HepG2 (cell line): ENCODE results near the gene BCL11B. TPM values are rescaled to one million over a fixed set of nuclear protein-coding genes. Genes with fewer than 3 reads are reported as not detected.

ENCODE experiments used
- ATAC-seq: fragments of 200-7000 bp; cut with Tn5 transposase; 3 replicates; pipeline ENCODE4 v1.9.1; 2020; ENCODE audit warnings: mild to moderate bottlenecking, moderate library complexity
- BruUV-seq: library from RNA; stranded (reverse); fragments of 400-500 nt; replicated peaks from 2 replicates; lab custom pipeline; 2021; lab: Mats Ljungman, UMichigan
- CTCF ChIA-PET: fragments of 300-600 bp; formaldehyde crosslinking; extraction: SDS; loops from one replicate; lab custom pipeline; 2021; ENCODE audit warnings: low total read pairs, inconsistent platforms, low intra/inter-chr PET ratio; lab: Yijun Ruan, JAX
- POLR2A ChIA-PET: fragments of 350-600 bp; sonication (Branson Sonifier 250); formaldehyde crosslinking; loops from one replicate; lab custom pipeline; 2020; ENCODE audit warnings: antibody characterized with exemption, inconsistent platforms; lab: Yijun Ruan, JAX
- DNase-seq: peaks from one replicate; pipeline ENCODE4 v3.0.0-alpha.2; 2015; ENCODE audit warnings: low spot score
- FAIRE-seq: peaks from 3 replicates; lab custom pipeline; 2011; peaks lifted over from hg19 to GRCh38; lab: Jason Lieb, UNC
- H2AFZ ChIP-seq: one replicate; pipeline ENCODE4 v1.6.1; 2011; ENCODE audit warnings: low read length, inconsistent platforms
- H3K27ac ChIP-seq: fragments of 300-600 bp; 3 replicates; pipeline ENCODE4 v1.8.0; 2011; ENCODE audit warnings: mixed run types, mild to moderate bottlenecking, mixed read lengths, low read length, inconsistent platforms; ENCODE audit not compliant: insufficient read depth; ENCODE audit errors: extremely low read length
- H3K27me3 ChIP-seq, 2 experiments: fragments of 200-600 bp in 1 of 2; 2 replicates in 1 of 2; 3 replicates in 1 of 2; pipeline versions ENCODE4 v1.6.0 to v1.8.0; 2011; ENCODE audit warnings: low read length in 2 of 2, mild to moderate bottlenecking in 2 of 2, moderate library complexity in 2 of 2, inconsistent platforms in 1 of 2; ENCODE audit not compliant: insufficient read depth in 2 of 2, control insufficient read depth in 1 of 2
- H3K36me3 ChIP-seq, 2 experiments: fragments of 200-600 bp in 1 of 2; replicated peaks in 1 of 2; 2 replicates in 1 of 2; 3 replicates in 1 of 2; pipeline versions ENCODE4 v1.5.1 to v1.8.0; 2011; ENCODE audit warnings: low read length in 2 of 2, inconsistent platforms in 1 of 2; ENCODE audit not compliant: insufficient read depth in 2 of 2, control insufficient read depth in 1 of 2
- H3K4me1 ChIP-seq: 2 replicates; pipeline ENCODE4 v1.5.1; 2012; ENCODE audit warnings: low read length, inconsistent platforms; ENCODE audit not compliant: insufficient read depth
- H3K4me2 ChIP-seq: 2 replicates; pipeline ENCODE4 v1.6.0; 2011; ENCODE audit warnings: low read depth, low read length, inconsistent platforms
- H3K4me3 ChIP-seq, 3 experiments: fragments of 200-600 bp in 1 of 3; sonication (generic), shearing (Covaris generic) in 1 of 3; replicated peaks in 1 of 3; 2 replicates each; pipeline ENCODE4 v1.5.1; 2011 to 2016; ENCODE audit warnings: low read length in 3 of 3, inconsistent platforms in 2 of 3, low read depth in 2 of 3, mild to moderate bottlenecking in 2 of 3, control low read depth in 1 of 3, mixed read lengths in 1 of 3; ENCODE audit not compliant: insufficient read depth in 1 of 3
- H3K79me2 ChIP-seq: one replicate; pipeline ENCODE4 v1.6.1; 2011; ENCODE audit warnings: low read length, inconsistent platforms; ENCODE audit not compliant: insufficient read depth
- H3K9ac ChIP-seq: 2 replicates; pipeline ENCODE4 v1.6.0; 2011; ENCODE audit warnings: mild to moderate bottlenecking, low read depth, low read length, inconsistent platforms; ENCODE audit not compliant: insufficient read depth
- H3K9me3 ChIP-seq: 2 replicates; pipeline ENCODE4 v1.5.1; 2012; ENCODE audit warnings: mild to moderate bottlenecking, low read length
- H4K20me1 ChIP-seq: 2 replicates; pipeline ENCODE4 v1.6.0; 2011; ENCODE audit warnings: inconsistent platforms, mild to moderate bottlenecking, low read length, moderate library complexity; ENCODE audit not compliant: insufficient read depth
- ETV6 ChIP-seq: sonication (generic); formaldehyde crosslinking; conservative IDR thresholded peaks from 2 replicates; pipeline ENCODE4 v1.4.0; 2020; ENCODE audit warnings: missing genetic modification reagents
- PCBP1 ChIP-seq: fragments of 200-400 bp; formaldehyde crosslinking; IDR thresholded peaks from 2 replicates; pipeline ENCODE4 v1.6.1; 2017; ENCODE audit warnings: mild to moderate bottlenecking, low read depth, low read length, borderline replicate concordance
- RARG ChIP-seq: sonication (generic); formaldehyde crosslinking; IDR thresholded peaks from 2 replicates; pipeline ENCODE4 v1.4.0; 2020; ENCODE audit warnings: low read depth, mild to moderate bottlenecking, missing genetic modification reagents
- RFXAP ChIP-seq: sonication (generic); formaldehyde crosslinking; IDR thresholded peaks from 2 replicates; pipeline ENCODE4 v1.4.0; 2020; ENCODE audit warnings: missing genetic modification reagents, borderline replicate concordance
- ZNF281 ChIP-seq: sonication (generic); formaldehyde crosslinking; IDR thresholded peaks from 2 replicates; pipeline ENCODE4 v1.4.0; 2020; ENCODE audit warnings: missing genetic modification reagents, borderline replicate concordance
- ZNF296 ChIP-seq: sonication (generic); formaldehyde crosslinking; conservative IDR thresholded peaks from 2 replicates; pipeline ENCODE4 v1.5.0; 2020; ENCODE audit warnings: mild to moderate bottlenecking, missing genetic modification reagents
- ZNF570 ChIP-seq: sonication (generic); formaldehyde crosslinking; IDR thresholded peaks from 2 replicates; pipeline ENCODE4 v1.4.0; 2020; ENCODE audit warnings: mild to moderate bottlenecking, missing genetic modification reagents, borderline replicate concordance
- ZSCAN5A ChIP-seq: sonication (generic); formaldehyde crosslinking; IDR thresholded peaks from 2 replicates; pipeline ENCODE4 v1.8.0; 2022; ENCODE audit warnings: mild to moderate bottlenecking, missing genetic modification reagents, borderline replicate concordance
- WGBS: methylation state at CpG from one replicate; pipeline ENCODE4 v1.1.6; 2017; ENCODE audit warnings: low lambda C conversion rate; 5-methylcytosine and 5-hydroxymethylcytosine counted together
- in situ Hi-C: cut with HindIII; loops from 2 replicates; pipeline ENCODE4 v1.10.0; 2017; ENCODE audit warnings: low pct_unique_long_range_greater_than_20kb; ENCODE audit not compliant: extremely low pct_ligation_motif_present
- intact Hi-C: fragments of 100-400 bp; cut with micrococcal nuclease; formaldehyde crosslinking; loops from one replicate; pipeline ENCODE4 v1.10.0; 2022; ENCODE audit not compliant: unreplicated experiment
- polyA plus RNA-seq, 8 experiments: library from polyadenylated mRNA; depleted of rRNA in 3 of 8; stranded (reverse) in 7 of 8; unstranded in 1 of 8; fragments of >200 nt; fragmentation: Illumina TruSeq in 4 of 8; extraction: Trizol in 4 of 8; gene quantifications; 2 replicates each; pipeline versions ENCODE4 v1.2.1 to v1.2.3, GENCODE V29; 2011 to 2016; ENCODE audit warnings: low read depth in 4 of 8, missing spikeins in 1 of 8, mixed read lengths in 1 of 8; ENCODE audit not compliant: insufficient read depth in 1 of 8
- total RNA-seq, 5 experiments: library from RNA; depleted of rRNA; stranded (reverse); fragments of >200 nt; fragmentation: Illumina TruSeq; extraction: Trizol; gene quantifications; 2 replicates each; pipeline ENCODE4 v1.2.3, GENCODE V29; 2016; ENCODE audit warnings: low read depth in 1 of 5
- TF ChIP-seq, protein P1 (sequence below): IDR thresholded peaks from 2 replicates; pipeline ENCODE4 v1.6.1; 2016; ENCODE audit warnings: mild to moderate bottlenecking, missing biosample characterization, missing genetic modification reagents

The BCL11B gene
- total and polyA plus RNA-seq, 2 of the 13 experiments (the other 11 are each of a cell fraction or from before 2014, with no cell fraction given) = not detected

DNA sequence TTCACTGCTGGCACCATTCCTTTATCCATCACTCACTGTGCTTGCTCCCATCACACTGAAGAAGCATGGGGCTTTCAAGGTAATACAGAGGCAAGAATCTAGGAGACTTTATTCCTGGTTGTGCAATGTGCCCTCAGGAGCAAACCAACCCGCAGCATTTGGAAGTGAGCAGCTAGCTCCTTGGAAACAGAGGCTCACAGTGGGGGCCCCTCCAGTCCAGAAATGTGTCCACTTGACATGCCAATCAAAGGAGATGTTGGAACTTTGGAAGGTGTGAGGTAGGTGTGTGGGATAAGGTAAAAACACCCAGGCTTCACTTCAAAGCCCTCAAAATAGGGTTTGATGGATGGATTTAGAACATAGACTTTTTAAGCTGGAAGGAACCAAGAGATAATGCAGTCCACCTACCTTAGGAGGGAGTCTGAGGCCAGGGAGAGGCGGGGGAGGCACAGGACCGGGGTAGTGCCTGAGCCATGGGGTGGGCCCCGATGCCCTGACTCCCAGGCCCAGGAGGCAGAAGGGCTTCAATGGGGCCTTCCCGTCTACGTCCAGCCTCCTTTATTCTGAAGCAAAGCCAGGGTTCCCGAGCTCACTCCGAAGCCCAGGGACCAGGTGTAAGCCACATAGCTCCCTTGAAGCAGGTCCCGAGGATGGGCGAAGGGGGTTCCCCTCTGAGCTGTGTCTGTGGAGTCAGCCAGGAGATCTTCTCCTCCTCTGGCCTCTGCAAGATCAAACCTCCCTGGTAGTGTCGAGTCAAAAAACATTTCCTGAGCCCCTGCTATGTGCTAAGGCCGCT lies 17.6 kb upstream of the BCL11B start:
- Histone ChIP-seq H3K4me2 (no peak overlapping the region), H2AFZ (no peak overlapping the region), H3K27ac (no peak overlapping the region), H4K20me1 (no peaks in the 10 kb centered on the region), H3K9ac (no peak overlapping the region), H3K4me1 (no peaks in the 10 kb centered on the region), H3K9me3 (no peaks in the 10 kb centered on the region), H3K4me3 (no peak overlapping the region), H3K36me3 (no peaks in the 10 kb centered on the region), H3K27me3 (peaks cover 1 to 26% of the 10 kb centered on the region in 2 experiments; a peak in 3 of 5 replicates), H3K79me2 (no peaks in the 10 kb centered on the region)
- 18% methylated on average over 7 of the region's 12 CpGs for WGBS
- FAIRE-seq (no peak), DNase-seq (no peak), ATAC-seq (no peak)
- ChIA-PET POLR2A (no interaction called here), CTCF (no interaction called here)
- in situ Hi-C loops = no loop called here
- BruUV-seq = no TSS peak
- TF ChIP-seq PCBP1 = no peak
- TF ChIP-seq ZNF296 = no peak
- TF ChIP-seq ZNF570 (CRISPR knock-in tag) = no peak
- TF ChIP-seq RARG (CRISPR knock-in tag) = no peak
- TF ChIP-seq RFXAP = no peak
- no peak for TF ChIP-seq ETV6
- TF ChIP-seq, protein P1, sequence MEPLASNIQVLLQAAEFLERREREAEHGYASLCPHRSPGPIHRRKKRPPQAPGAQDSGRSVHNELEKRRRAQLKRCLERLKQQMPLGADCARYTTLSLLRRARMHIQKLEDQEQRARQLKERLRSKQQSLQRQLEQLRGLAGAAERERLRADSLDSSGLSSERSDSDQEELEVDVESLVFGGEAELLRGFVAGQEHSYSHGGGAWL (CRISPR knock-in tag) = no peak
- no peak for TF ChIP-seq ZSCAN5A (CRISPR knock-in tag)
- no peak for TF ChIP-seq ZNF281 (CRISPR knock-in tag)
- intact Hi-C loops = no loop called here
